ENCODE results near the gene PSMD12.

The PSMD12 gene

DNA sequence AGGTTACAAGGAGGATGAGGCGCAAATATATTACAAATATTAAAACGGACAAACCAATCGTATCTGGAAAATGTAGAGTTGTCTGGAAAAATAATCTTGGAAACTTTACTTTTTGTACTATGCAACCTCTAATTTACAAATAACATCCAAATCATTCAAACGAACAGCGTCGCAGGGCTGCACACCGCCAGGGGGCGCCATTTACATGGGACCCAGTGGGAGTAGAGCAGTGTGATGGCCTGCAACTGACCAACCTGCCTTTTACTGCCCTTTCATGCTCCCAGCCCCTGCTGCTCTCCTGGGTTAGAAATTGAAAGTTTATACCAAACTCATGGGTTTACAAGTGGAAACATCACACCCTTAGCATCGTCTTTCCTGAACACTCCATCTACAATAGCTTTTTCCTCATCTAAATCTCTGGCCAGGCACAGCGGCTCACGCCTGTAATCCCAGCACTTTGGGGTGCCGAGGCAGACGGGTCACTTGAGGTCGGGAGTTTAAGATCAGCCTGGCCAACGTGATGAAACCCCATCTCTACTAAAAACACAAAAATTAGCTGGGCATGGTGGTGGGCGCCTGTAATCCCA, 20.7 kb upstream of the PSMD12 start:
- peak; percentile 63 for DNase-seq (ENCODE audit: low spot score)

GRCh38 chr17:67385122-67385988, 19.0 kb upstream of the PSMD12 start:
- DNase-seq (ENCODE audit: low spot score), result no peak

DNA sequence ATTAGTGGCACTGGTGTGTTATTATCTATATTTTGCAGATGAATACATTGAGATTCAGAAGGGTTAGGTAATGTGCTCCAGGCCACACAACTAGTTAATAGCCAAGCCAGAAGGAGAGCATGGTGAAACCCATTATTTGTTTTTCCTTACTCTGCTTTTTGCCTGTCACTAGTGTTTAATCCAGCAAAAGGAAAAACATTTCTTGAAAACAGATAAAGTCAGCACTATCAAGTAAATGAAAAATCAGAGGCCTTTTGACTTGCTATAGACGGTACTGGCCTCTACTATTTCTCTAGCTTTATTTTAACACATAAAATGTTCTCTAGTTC, 15.5 kb upstream of the PSMD12 start:
- DNase-seq (ENCODE audit: low spot score), result peak; percentile 10

DNA sequence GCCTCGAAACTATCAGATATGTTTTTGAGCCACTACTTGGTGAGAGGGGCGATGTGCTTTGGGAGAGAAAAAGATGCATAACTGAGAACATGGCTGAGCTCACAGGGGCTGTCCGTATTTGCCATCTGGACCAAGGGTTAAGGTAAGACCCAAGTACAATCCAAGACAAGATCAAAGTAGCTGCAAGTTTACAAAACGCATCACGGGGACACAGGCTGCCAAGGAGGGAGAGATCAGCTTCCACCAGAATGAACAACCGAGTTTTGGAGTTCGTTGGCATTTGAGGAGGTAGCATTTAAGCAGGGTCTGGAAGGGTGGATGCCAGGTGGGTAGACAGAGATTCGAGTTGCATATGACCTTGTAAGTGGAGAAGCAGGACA, 12.9 kb upstream of the PSMD12 start:
- DNase-seq (ENCODE audit: low spot score), result no peak

GRCh38 chr17:67378454-67379250, 12.3 kb upstream of the PSMD12 start:
- DNase-seq (ENCODE audit: low spot score), result peak; percentile 93

DNA sequence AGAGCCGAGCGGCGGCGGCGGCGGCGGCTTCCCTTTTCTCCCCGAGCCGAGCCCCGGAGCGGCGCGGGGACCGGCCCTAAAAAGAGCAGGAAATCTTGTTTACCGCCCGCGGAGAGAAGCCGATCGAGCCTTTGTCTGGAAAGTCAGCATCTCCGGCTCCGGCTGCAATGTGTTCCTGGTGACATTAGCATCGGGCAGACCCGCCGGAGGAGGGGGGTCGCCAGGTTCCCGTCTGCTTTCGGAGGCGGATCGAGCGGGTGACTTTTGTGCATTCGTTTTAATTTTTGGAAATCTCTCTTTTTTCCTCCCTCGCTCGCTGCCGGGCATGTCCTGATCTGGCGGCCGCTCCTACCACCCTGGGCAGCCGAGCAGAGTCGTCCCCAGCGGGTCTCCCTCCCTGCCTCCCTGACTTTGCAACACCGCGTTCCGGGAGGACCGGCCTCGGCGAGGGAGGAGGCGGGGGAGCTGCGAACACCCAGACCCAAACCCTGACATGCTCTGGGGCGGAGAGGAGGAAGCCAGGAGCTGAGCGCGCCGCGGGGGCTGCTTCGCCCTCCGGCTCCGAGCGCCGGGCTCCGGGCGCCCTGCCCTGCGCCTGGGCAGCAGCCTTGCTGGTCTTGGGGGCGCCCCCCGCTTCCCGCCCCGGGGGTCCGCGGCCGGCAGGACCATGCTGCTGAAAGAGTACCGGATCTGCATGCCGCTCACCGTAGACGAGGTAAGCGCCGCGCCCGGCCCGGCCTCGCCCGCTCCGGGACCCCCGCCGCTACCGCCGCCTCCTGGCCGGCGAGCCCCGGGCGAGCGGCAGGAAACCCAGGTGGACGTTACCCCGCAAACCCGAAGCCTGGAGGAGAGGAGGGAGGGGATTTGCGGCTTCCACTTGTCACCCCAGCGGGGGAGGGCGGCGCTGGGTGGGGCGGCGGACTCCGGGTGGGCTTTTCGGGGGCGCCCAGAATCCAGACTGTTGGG, 11.4 kb upstream of the PSMD12 start:
- DNase-seq (ENCODE audit: low spot score), result peak; percentile 59

DNA sequence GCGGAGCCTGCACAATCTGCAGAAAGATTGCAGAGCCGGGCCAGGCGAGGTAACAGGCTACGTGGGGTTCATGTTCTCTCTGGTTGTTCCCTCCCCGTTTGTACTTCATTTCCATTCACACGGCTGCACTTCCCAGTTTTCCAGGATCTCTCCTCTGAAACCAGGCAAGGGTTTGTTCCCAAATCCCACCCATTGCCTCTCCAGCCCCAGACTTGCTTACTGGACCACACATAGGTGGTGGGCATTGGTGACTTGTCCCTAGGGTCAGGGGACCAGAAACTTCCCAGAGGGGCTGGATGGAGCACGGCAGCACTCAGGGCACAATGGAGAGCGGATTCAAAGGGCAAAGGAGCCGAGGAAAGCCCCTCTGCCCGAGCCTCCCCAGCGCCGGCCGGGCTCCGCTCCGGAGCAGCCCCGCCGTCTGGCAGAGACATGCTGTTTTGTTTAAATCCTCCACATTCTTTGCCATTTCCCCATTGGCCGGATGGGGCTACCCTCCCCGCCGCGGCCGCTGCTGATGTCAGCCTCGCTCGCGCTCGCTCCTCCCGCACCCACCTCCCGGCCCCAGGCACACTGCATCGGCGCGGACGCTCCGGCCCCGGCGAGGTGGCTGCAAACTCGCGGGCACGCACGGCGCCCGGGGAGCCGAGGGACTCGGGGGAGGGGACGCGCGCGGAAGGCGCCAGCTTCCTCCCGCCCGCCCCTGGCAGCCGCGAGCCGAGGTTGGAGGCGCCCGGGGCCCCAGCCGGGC, 10.5 kb upstream of the PSMD12 start, which contains the start of gene PITPNC1:
Gene PITPNC1 (plus strand): TSS at position 545 of the 751 bp plus-strand sequence.
- DNase-seq (ENCODE audit: low spot score), result peak; percentile 89

- DNase-seq (ENCODE audit: low spot score), result no peak
These were observed 10.0 kb upstream of the PSMD12 start for GRCh38 chr17:67376415-67376736.

DNA sequence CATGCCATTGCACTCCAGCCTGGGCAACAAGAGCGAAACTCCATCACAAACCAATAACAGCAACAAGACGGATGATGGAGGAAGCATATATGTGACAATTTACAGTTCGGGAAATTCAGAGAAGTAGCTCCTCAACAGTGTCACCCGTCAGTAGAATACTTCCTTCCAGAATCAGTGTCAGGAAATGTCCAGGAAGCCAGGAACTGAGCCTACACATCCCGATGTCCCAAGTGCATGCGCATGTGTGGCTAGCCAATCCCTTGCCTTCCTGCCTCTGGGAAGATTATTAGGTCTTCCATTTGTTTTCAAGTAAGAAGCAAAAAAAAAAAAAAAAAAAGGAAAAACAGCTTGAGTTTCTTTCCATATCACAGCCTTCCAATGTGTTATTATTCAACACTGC, 9.3 kb upstream of the PSMD12 start:
- DNase-seq (ENCODE audit: low spot score), result no peak

DNA sequence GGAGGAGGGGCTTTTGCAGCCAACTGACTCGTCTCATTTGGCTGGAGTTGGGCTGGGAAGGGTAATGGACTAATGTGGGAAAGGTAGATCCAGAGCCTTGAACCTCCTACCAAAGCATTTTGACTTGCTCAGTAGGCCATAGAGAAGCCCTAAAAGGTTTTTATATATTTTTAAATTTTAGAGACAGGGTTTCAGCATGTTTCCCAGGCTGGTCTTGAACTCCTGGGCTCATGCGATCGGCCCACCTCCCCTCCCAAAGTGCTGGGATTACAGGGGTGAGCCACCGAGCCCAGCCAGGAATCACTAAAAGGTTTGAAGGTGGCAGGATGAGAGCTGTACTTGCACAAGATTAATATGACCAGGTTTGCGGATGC, 8.7 kb upstream of the PSMD12 start:
- DNase-seq (ENCODE audit: low spot score), result no peak

GRCh38 chr17:67374329-67375053, 8.1 kb upstream of the PSMD12 start:
- peak; percentile 83 for DNase-seq (ENCODE audit: low spot score)

DNA sequence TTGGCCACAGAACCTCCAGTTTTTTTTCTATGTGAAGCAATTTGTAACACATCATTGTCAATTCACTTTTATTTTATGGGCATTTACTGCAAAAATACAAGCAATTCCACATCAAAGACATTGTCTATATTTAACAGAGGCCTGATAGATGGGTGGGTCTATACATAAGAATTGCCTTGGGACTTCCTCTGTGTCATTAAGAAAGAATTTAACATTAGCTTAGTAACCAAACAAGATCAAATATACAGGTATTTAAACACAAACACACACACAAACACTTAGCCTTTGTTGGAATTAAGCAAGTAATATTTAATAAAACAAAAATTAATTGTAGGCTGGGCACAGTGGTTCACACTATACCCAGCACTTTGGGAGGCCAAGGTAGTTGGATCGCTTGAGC, 6.4 kb upstream of the PSMD12 start:
- peak; percentile 33 for DNase-seq (ENCODE audit: low spot score)

DNA sequence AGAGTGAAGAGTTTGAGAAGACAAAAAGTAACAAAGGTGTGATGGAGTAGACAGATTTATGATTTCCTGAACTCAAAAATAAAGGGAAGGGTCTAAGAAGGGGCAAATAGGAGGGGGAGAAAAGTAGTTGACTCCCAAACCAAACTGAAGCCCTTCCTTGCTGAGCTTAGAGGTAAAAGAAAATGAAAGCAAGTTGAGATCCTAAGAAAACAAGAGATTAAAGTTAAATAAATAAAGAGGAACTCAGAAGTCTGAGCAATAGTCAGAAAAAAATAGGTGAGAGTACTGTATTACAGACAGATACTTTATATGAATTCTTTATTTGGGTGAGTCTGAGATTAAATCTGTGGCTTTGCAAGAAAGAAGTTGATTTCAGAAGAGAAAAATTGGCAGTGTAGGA, 3.3 kb upstream of the PSMD12 start:
- no peak for DNase-seq (ENCODE audit: low spot score)

DNA sequence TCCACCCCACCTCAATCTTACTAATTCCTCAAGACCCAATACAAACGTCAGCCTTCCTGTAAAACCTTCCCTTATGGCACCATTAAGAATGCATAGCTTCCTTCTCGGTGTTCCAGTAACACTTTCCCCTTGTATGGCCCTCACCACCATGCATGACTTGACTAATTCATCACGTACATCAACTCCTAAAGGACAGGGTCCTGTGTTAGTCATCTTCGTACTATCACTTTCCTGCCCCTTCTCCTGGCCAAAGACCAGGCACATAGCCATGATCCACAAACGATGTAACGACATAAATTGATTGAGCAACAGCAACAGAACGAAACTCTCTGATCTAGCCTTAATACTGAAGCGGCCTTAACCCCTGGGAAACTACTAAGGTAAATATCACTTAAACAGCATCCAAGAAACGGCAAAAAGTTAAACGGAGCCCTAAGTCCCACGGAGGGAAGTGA, 612 bp downstream of the PSMD12 start:
- peak; percentile 73 for DNase-seq (ENCODE audit: low spot score)

- no peak for DNase-seq (ENCODE audit: low spot score)
These were observed 1.3 kb downstream of the PSMD12 start for GRCh38 chr17:67364847-67365737.

DNA sequence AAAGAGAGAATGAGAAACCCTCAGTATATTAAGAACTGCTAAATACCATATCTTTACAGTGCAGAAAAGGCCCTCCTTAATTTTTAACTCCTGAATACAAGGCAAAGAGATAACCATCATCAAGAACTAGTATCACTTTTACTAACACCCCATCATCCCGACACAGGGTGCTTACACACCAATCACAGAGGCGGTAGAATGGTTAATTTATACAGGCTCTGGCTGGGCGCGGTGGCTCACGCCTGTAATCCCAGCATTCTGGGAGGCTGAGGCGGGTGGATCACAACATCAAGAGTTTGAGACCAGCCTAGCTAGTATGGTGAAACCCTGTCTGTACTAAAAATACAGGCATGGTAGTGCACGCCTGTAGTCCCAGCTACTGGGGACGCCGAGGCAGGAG, 4.2 kb downstream of the PSMD12 start:
- DNase-seq (ENCODE audit: low spot score), result no peak

DNA sequence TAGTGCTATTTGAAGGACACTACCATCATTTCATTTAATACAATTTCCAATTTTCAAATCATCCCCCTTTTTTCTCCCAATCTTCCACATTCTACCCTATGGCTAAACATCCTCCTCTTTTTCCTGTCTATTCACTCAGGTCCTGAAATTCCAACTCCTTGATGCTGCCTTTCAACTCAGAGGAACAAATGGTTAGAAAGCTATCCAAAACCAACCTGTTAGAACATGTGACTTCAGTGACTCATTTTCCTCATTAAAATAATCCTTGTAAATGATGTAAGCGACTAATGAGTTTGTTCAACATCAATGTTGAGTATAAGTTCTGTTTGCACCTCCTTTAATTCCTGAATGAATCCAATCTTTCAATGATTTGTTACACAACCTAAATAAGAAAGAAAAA, 5.5 kb downstream of the PSMD12 start:
- DNase-seq (ENCODE audit: low spot score), result no peak

DNA sequence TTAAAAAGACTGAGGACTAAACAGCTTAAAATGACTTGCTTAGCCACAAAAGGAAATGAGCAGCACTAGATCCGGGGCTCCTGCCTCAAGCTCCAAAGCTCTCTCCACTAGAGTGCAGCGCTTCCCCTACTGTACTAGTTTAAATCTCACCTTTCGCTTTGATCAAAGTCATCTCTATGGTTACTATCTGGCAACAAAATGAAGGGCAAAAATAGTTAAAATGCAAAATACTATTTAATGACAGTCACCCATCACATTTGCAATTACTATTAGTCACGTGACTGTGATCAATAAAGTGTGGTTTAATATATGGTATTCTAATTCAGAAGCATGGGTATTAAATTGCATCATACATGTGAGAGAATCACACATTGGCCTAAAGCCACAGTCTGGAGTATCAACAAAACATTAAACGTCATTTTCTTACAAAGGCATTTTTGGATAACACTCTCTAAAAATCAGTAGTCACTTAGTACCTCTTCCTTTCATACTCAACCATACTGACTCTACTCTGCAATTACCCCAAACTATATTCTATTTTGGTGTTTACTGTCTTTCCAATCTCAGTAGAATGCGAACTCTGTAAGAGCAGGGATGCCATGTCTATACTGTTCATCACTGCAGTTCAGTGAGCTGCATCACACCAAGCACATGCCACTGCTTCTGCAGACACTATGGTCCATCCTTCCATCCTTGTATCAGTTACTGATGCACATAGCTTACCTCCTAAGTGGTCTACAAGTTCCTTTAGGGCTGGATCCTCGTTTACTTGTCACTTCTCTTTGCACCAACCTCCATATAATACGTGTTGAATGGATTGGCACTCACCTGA, 6.2 kb downstream of the PSMD12 start:
- DNase-seq (ENCODE audit: low spot score), result peak; percentile 28

DNA sequence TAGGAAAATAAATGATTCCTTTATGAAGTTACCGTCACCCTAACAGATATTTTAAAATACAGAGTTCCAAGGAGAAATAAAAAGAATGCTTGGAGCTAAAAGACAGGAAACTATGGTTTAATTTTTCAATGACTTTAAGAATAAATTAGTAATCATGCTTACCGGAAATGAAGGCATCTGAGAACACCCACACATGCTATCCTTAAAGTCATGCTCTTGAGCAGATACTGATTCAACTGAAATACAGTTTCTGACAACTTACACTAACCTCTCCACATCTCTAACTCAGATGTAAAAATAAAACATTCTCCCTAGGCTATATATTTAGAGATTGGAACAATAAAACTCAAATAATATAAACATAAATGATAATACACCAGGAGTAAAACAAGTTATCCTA, 7.8 kb downstream of the PSMD12 start:
- no peak for DNase-seq (ENCODE audit: low spot score)

Measured in kidney tubule cell (primary cell).